Liver (tissue), 9 donors: Measurements from ENCODE around the gene DSC1. TPM values are rescaled to one million over a fixed set of nuclear protein-coding genes. Genes with fewer than 3 reads are reported as not detected.
"Not testable (repeated sequence)": the region's sequence is repeated elsewhere in the genome, so short reads cannot be mapped to it uniquely, and the experiment has no call there.

Source experiments
- DNase-seq: peaks from one replicate; pipeline ENCODE4 v3.0.0-alpha.2; 2017; ENCODE audit warnings: low spot score
- H3K27ac ChIP-seq, 2 donors: one replicate each; pipeline ENCODE4 v1.7.0; 2013; ENCODE audit warnings: inconsistent platforms in 2 of 2, low read length in 2 of 2, control low read depth in 1 of 2, low read depth in 1 of 2, mild to moderate bottlenecking in 1 of 2
- H3K27me3 ChIP-seq, 4 donors: one replicate each; pipeline versions ENCODE4 v1.6.1 to v1.7.0; 2013; ENCODE audit warnings: low read length in 3 of 4, inconsistent platforms in 1 of 4, mild to moderate bottlenecking in 1 of 4, moderate library complexity in 1 of 4; ENCODE audit not compliant: control insufficient read depth in 4 of 4, insufficient read depth in 4 of 4
- H3K36me3 ChIP-seq, 4 donors: one replicate each; pipeline versions ENCODE4 v1.6.1 to v1.7.0; 2013; ENCODE audit warnings: low read length in 3 of 4, mild to moderate bottlenecking in 3 of 4, low read depth in 1 of 4, moderate library complexity in 1 of 4; ENCODE audit not compliant: control insufficient read depth in 4 of 4, insufficient read depth in 3 of 4
- H3K4me1 ChIP-seq, 4 donors: one replicate each; pipeline versions ENCODE4 v1.6.1 to v1.7.0; 2013; ENCODE audit warnings: low read length in 3 of 4, mild to moderate bottlenecking in 3 of 4, moderate library complexity in 1 of 4; ENCODE audit not compliant: control insufficient read depth in 4 of 4, insufficient read depth in 4 of 4
- H3K4me3 ChIP-seq, 3 donors: one replicate each; pipeline versions ENCODE4 v1.6.1 to v1.7.0; 2013; ENCODE audit warnings: low read length in 3 of 3, control low read depth in 1 of 3, low read depth in 1 of 3, mild to moderate bottlenecking in 1 of 3
- H3K9ac ChIP-seq, 2 donors: one replicate each; pipeline ENCODE4 v1.7.0; 2013; ENCODE audit warnings: low read length in 2 of 2, mild to moderate bottlenecking in 2 of 2, moderate library complexity in 2 of 2, control low read depth in 1 of 2, low read depth in 1 of 2
- H3K9me3 ChIP-seq, 4 donors: one replicate each; pipeline versions ENCODE4 v1.6.1 to v1.7.0; 2013; ENCODE audit warnings: low read length in 3 of 4; ENCODE audit not compliant: control insufficient read depth in 4 of 4
- CTCF ChIP-seq: fragments of 150-350 bp; IDR thresholded peaks from 2 replicates; pipeline ENCODE4 v1.5.1; 2017; ENCODE audit warnings: improper control_type of control experiment, low read depth, low read length; ENCODE audit not compliant: missing input control
- EGR1 ChIP-seq, 2 donors: IDR thresholded peaks; 2 replicates each; pipeline ENCODE4 v1.6.1; 2016 to 2018; ENCODE audit warnings: antibody characterized with exemption in 2 of 2, low read depth in 2 of 2
- FOXA1 ChIP-seq: IDR thresholded peaks from 2 replicates; pipeline ENCODE4 v1.6.1; 2016; ENCODE audit warnings: antibody characterized with exemption
- FOXA2 ChIP-seq: IDR thresholded peaks from 2 replicates; pipeline ENCODE4 v1.6.1; 2016; ENCODE audit warnings: antibody characterized with exemption
- GABPA ChIP-seq, 2 donors: IDR thresholded peaks in 1 of 2; conservative IDR thresholded peaks in 1 of 2; 2 replicates each; pipeline ENCODE4 v1.6.1; 2016; ENCODE audit warnings: antibody characterized with exemption in 2 of 2, mild to moderate bottlenecking in 1 of 2, moderate library complexity in 1 of 2
- HNF4A ChIP-seq, 2 donors: conservative IDR thresholded peaks; 2 replicates each; pipeline ENCODE4 v1.6.1; 2016; ENCODE audit warnings: antibody characterized with exemption in 2 of 2, mild to moderate bottlenecking in 2 of 2
- HNF4G ChIP-seq: IDR thresholded peaks from 2 replicates; pipeline ENCODE4 v1.6.1; 2016; ENCODE audit warnings: antibody characterized with exemption
- JUND ChIP-seq, 2 donors: IDR thresholded peaks; 2 replicates each; pipeline ENCODE4 v1.6.1; 2016; ENCODE audit warnings: antibody characterized with exemption in 2 of 2
- NR2F2 ChIP-seq: IDR thresholded peaks from 2 replicates; pipeline ENCODE4 v1.6.1; 2016; ENCODE audit warnings: antibody characterized with exemption
- RAD21 ChIP-seq, 2 donors: IDR thresholded peaks; 2 replicates each; pipeline ENCODE4 v1.6.1; 2016; ENCODE audit warnings: antibody characterized with exemption in 2 of 2, mild to moderate bottlenecking in 2 of 2
- RXRA ChIP-seq, 2 donors: IDR thresholded peaks; 2 replicates each; pipeline ENCODE4 v1.6.1; 2017 to 2018; ENCODE audit warnings: antibody characterized with exemption in 2 of 2, mild to moderate bottlenecking in 1 of 2
- SP1 ChIP-seq: IDR thresholded peaks from 2 replicates; pipeline ENCODE4 v1.6.1; 2018; ENCODE audit warnings: antibody characterized with exemption, mild to moderate bottlenecking
- TAF1 ChIP-seq: conservative IDR thresholded peaks from 2 replicates; pipeline ENCODE4 v1.6.1; 2016; ENCODE audit warnings: antibody characterized with exemption, mild to moderate bottlenecking
- YY1 ChIP-seq: IDR thresholded peaks from 2 replicates; pipeline ENCODE4 v1.6.1; 2016; ENCODE audit warnings: antibody characterized with exemption, mild to moderate bottlenecking
- ZBTB33 ChIP-seq: IDR thresholded peaks from 2 replicates; pipeline ENCODE4 v1.6.1; 2016; ENCODE audit warnings: antibody characterized with exemption
- WGBS: extraction: QIAGEN DNeasy Blood & Tissue Kit; methylation state at CpG from one replicate; pipeline ENCODE4 v1.1.7; 2013; 5-methylcytosine and 5-hydroxymethylcytosine counted together
- polyA plus RNA-seq, 2 donors: library from polyadenylated mRNA; stranded (reverse) in 1 of 2; unstranded in 1 of 2; fragments of 200-250 nt in 1 of 2; fragments of >200 nt in 1 of 2; fragmentation: Nextera tagmentation in 1 of 2; extraction: Ambion mirVana in 1 of 2; gene quantifications; one replicate each; pipeline versions ENCODE4 v1.2.1 to v1.2.3, GENCODE V29; 2013 to 2015
- total RNA-seq, 2 donors: library from RNA; depleted of rRNA; stranded (reverse); fragments of >200 nt; gene quantifications; one replicate each; pipeline ENCODE4 v1.2.3, GENCODE V29; 2014
- TF ChIP-seq, protein P1 (sequence below): IDR thresholded peaks from 2 replicates; pipeline ENCODE4 v1.6.1; 2016; ENCODE audit warnings: antibody characterized with exemption
- TF ChIP-seq, protein P2 (sequence below): IDR thresholded peaks from 2 replicates; pipeline ENCODE4 v1.6.1; 2016; ENCODE audit warnings: antibody characterized with exemption, mild to moderate bottlenecking
- TF ChIP-seq, protein P3 (sequence below): IDR thresholded peaks from 2 replicates; pipeline ENCODE4 v1.6.1; 2016; ENCODE audit warnings: antibody characterized with exemption
- donor health status: healthy.
- donor health status: healthy.
- donor health status: healthy.
- donor health status: healthy.
- donor health status: healthy.

Gene DSC1
- total and polyA plus RNA-seq, 4 donors, result not detected

DNA sequence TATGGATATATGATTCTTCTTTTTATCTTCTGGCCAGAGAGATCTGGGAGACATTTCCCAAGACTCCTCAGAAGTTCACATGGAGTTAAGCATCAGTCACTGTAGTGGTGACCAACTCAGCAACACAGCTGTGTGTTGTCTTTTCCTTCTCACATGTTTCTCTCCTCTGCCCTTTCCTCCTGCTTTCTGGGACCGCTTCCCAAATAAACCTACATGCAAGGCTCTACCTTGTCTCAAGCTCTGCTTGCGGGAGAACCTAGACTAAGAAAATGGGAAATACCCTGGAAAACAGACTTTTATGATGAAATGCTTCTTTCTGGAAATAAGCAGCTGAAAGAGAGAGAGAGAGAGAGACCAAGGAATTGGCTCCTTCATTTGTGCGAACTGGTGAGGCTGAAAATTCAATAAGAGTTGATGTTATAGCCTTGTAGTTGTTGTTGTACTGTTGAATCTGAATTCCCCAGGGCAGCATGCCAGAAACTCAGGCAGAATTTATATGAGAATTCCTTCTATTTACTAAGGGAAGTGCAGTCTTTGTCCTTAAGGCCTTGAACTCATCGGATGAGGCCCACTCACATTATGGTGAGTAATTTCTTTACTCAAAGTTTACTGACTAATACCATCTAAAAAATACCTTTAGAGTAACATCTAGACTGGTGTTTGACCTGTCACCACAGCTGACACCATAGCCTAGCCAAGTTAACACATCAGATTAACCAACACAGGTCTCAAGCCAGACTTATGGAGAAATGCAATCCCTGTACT is 22.7 kb upstream of the DSC1 start:
- 69% methylated on average over 4 of the region's 4 CpGs for WGBS
- Histone ChIP-seq H3K9ac (no peak overlapping the region), H3K4me3 (no peak overlapping the region), H3K36me3 (no peaks in the 10 kb centered on the region), H3K9me3 (no peaks in the 10 kb centered on the region), H3K27me3 (no peaks in the 10 kb centered on the region), H3K4me1 (no peaks in the 10 kb centered on the region), H3K27ac (no peak overlapping the region)
- no peak for TF ChIP-seq YY1
- TF ChIP-seq JUND (IDR thresholded peaks at IDR 0.05), result no peak
- no peak for TF ChIP-seq FOXA2
- TF ChIP-seq GABPA (IDR thresholded peaks at IDR 0.05 in 1 of 2, conservative IDR thresholded peaks at IDR 0.05 in 1 of 2), result no peak
- TF ChIP-seq HNF4A (conservative IDR thresholded peaks at IDR 0.05), result no peak
- no peak for TF ChIP-seq TAF1
- no peak for TF ChIP-seq SP1
- DNase-seq, result no peak

DNA sequence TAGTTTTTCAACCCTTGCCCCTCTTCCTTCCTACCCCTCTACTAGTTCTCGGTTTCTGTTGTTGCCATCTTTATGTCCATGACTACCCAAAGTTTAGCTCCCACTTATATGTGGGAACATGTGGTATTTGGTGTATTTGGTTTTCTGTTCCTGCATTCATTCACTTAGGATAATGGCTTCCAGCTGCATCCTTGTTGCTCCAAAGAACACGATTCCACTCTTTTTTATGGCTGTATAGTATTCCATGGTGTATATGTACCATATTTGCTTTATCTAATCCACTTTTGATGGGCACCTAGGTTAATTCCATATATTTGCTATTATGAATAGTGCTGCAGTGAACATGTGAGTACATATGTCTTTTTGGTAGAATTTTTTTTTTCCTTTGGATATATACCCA is 20.6 kb upstream of the DSC1 start:
- DNase-seq, result no peak
- H3K9ac ChIP-seq, result no peak overlapping the region
- no peak overlapping the region for H3K27ac ChIP-seq
- H3K9me3 ChIP-seq, result no peaks in the 10 kb centered on the region
- H3K4me1 ChIP-seq, result no peaks in the 10 kb centered on the region
- H3K36me3 ChIP-seq, result no peaks in the 10 kb centered on the region
- WGBS, result 92% methylated on average over 2 of the region's 2 CpGs
- no peaks in the 10 kb centered on the region for H3K27me3 ChIP-seq
- no peak for TF ChIP-seq CTCF
- no peak for TF ChIP-seq HNF4A (conservative IDR thresholded peaks at IDR 0.05)
- TF ChIP-seq FOXA2, result no peak
- no peak for TF ChIP-seq JUND (IDR thresholded peaks at IDR 0.05)
- TF ChIP-seq, protein P1, sequence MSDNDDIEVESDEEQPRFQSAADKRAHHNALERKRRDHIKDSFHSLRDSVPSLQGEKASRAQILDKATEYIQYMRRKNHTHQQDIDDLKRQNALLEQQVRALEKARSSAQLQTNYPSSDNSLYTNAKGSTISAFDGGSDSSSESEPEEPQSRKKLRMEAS, result no peak
- TF ChIP-seq EGR1 (IDR thresholded peaks at IDR 0.05; ENCODE audit: low read depth in 2 of 2), result no peak
- no peak for TF ChIP-seq SP1
- TF ChIP-seq, protein P2, sequence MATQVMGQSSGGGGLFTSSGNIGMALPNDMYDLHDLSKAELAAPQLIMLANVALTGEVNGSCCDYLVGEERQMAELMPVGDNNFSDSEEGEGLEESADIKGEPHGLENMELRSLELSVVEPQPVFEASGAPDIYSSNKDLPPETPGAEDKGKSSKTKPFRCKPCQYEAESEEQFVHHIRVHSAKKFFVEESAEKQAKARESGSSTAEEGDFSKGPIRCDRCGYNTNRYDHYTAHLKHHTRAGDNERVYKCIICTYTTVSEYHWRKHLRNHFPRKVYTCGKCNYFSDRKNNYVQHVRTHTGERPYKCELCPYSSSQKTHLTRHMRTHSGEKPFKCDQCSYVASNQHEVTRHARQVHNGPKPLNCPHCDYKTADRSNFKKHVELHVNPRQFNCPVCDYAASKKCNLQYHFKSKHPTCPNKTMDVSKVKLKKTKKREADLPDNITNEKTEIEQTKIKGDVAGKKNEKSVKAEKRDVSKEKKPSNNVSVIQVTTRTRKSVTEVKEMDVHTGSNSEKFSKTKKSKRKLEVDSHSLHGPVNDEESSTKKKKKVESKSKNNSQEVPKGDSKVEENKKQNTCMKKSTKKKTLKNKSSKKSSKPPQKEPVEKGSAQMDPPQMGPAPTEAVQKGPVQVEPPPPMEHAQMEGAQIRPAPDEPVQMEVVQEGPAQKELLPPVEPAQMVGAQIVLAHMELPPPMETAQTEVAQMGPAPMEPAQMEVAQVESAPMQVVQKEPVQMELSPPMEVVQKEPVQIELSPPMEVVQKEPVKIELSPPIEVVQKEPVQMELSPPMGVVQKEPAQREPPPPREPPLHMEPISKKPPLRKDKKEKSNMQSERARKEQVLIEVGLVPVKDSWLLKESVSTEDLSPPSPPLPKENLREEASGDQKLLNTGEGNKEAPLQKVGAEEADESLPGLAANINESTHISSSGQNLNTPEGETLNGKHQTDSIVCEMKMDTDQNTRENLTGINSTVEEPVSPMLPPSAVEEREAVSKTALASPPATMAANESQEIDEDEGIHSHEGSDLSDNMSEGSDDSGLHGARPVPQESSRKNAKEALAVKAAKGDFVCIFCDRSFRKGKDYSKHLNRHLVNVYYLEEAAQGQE, result no peak
- TF ChIP-seq ZBTB33, result no peak
- TF ChIP-seq YY1, result no peak
- no peak for TF ChIP-seq RXRA (IDR thresholded peaks at IDR 0.05)
- TF ChIP-seq TAF1, result no peak
- TF ChIP-seq GABPA (IDR thresholded peaks at IDR 0.05 in 1 of 2, conservative IDR thresholded peaks at IDR 0.05 in 1 of 2), result no peak
- TF ChIP-seq, protein P3, sequence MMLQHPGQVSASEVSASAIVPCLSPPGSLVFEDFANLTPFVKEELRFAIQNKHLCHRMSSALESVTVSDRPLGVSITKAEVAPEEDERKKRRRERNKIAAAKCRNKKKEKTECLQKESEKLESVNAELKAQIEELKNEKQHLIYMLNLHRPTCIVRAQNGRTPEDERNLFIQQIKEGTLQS, result no peak
- TF ChIP-seq NR2F2, result no peak
- TF ChIP-seq HNF4G, result no peak
- TF ChIP-seq RAD21 (IDR thresholded peaks at IDR 0.05), result no peak
- no peak for TF ChIP-seq FOXA1
- no peak overlapping the region for H3K4me3 ChIP-seq

- H3K36me3 ChIP-seq, H3K9me3 ChIP-seq, H3K27me3 ChIP-seq, H3K27ac ChIP-seq, DNase-seq, H3K4me1 ChIP-seq, H3K9ac ChIP-seq, H3K4me3 ChIP-seq: not testable (repeated sequence)
- WGBS, result 95% methylated on average over 6 of the region's 6 CpGs
Observed at GRCh38 chr18:31177369-31177768, 14.7 kb upstream of the DSC1 start.
